Spleen (tissue), 11 donors: Measurements from ENCODE around the gene UGP2. TPM values are rescaled to one million over a fixed set of nuclear protein-coding genes. Genes with fewer than 3 reads are reported as not detected.

ENCODE experiments used
- DNase-seq: peaks from one replicate; pipeline ENCODE4 v3.0.0-alpha.2; 2020
- H3K27ac ChIP-seq, 8 donors: fragments of 200-600 bp; sonication (generic) in 7 of 8; 1 replicate in 4 of 8; 2 replicates in 4 of 8; pipeline versions ENCODE4 v1.5.0 to v1.8.0; 2016 to 2021; ENCODE audit warnings: inconsistent platforms in 4 of 8, mild to moderate bottlenecking in 4 of 8, moderate library complexity in 1 of 8
- H3K27me3 ChIP-seq, 7 donors: fragments of 200-600 bp; sonication (generic) in 6 of 7; replicated peaks in 1 of 7; 1 replicate in 4 of 7; 2 replicates in 3 of 7; pipeline versions ENCODE4 v1.5.0 to v1.8.0; 2016 to 2021; ENCODE audit warnings: inconsistent platforms in 3 of 7, mild to moderate bottlenecking in 1 of 7
- H3K36me3 ChIP-seq, 6 donors: fragments of 200-600 bp; sonication (generic) in 5 of 6; 1 replicate in 4 of 6; 2 replicates in 2 of 6; pipeline versions ENCODE4 v1.5.0 to v1.8.0; 2016 to 2021; ENCODE audit warnings: inconsistent platforms in 2 of 6
- H3K4me1 ChIP-seq, 6 donors: fragments of 200-600 bp; sonication (generic) in 5 of 6; 1 replicate in 3 of 6; 2 replicates in 3 of 6; pipeline versions ENCODE4 v1.5.0 to v1.8.0; 2016 to 2021; ENCODE audit warnings: inconsistent platforms in 3 of 6
- H3K4me3 ChIP-seq, 8 donors: fragments of 200-600 bp; sonication (generic) in 7 of 8; 1 replicate in 4 of 8; 2 replicates in 4 of 8; pipeline versions ENCODE4 v1.5.0 to v1.8.0; 2016 to 2021; ENCODE audit warnings: inconsistent platforms in 4 of 8, mild to moderate bottlenecking in 4 of 8, moderate library complexity in 2 of 8
- H3K9me3 ChIP-seq, 8 donors: fragments of 200-600 bp; sonication (generic) in 7 of 8; 1 replicate in 4 of 8; 2 replicates in 4 of 8; pipeline versions ENCODE4 v1.5.0 to v1.8.0; 2016 to 2021; ENCODE audit warnings: inconsistent platforms in 4 of 8
- POLR2A ChIP-seq, 3 donors: fragments of 450-650 bp; IDR thresholded peaks; one replicate each; pipeline ENCODE4 v1.5.1; 2017; ENCODE audit warnings: antibody characterized with exemption in 3 of 3, mild to moderate bottlenecking in 1 of 3
- POLR2AphosphoS5 ChIP-seq, 3 donors: sonication (generic); formaldehyde crosslinking; IDR thresholded peaks; one replicate each; pipeline ENCODE4 v1.5.1; 2017; ENCODE audit warnings: antibody characterized with exemption in 3 of 3
- WGBS, 5 donors: extraction: QIAGEN DNeasy Blood & Tissue Kit in 3 of 5; methylation state at CpG; one replicate each; pipeline versions ENCODE4 v1.1.5 to v1.1.7; 2013 to 2018; 5-methylcytosine and 5-hydroxymethylcytosine counted together
- intact Hi-C: fragments of 100-400 bp; cut with DNase I; formaldehyde crosslinking; loops from one replicate; pipeline ENCODE4 v1.15.0; 2023; ENCODE audit warnings: low total_unique reads
- polyA plus RNA-seq, 3 donors: library from polyadenylated mRNA; stranded (reverse); fragments of 200-250 nt; gene quantifications; one replicate each; pipeline ENCODE4 v1.2.1, GENCODE V29; 2013
- total RNA-seq, 7 donors: library from RNA; depleted of rRNA in 3 of 7; stranded (reverse); fragments of >200 nt in 3 of 7; fragmentation: NEBNext Ultra II Directional in 4 of 7; extraction: Animal tissue kit (Norgen Biotek cat#: 25700) in 4 of 7; gene quantifications; one replicate each; pipeline versions ENCODE4 v1.1.0 to v1.2.1, GENCODE V29; 2016 to 2021
- TF ChIP-seq, protein P1 (sequence below), 11 experiments: fragments of 200-600 bp in 7 of 11; fragments of 450-650 bp in 4 of 11; sonication (generic) in 4 of 11; IDR thresholded peaks in 8 of 11; conservative IDR thresholded peaks in 3 of 11; 1 replicate in 7 of 11; 2 replicates in 4 of 11; pipeline versions ENCODE4 v1.4.0 to v1.8.0; 2016 to 2021; ENCODE audit warnings: antibody characterized with exemption in 11 of 11, inconsistent platforms in 4 of 11, mild to moderate bottlenecking in 1 of 11
- donor health status: healthy with polysubstance abuse.
- donor health status: DM: no; HTN: no; CAD: no; lungs with moderate emphysema.
- donor health status: DM: no; HTN: no; CAD: no.
- donor health status: Bipolar disorder and iron deficiency.
- donor health status: healthy.
- donor health status: DM: no; HTN: no; CAD: no.
- donor health status: DM: yes; HTN: yes; CAD: no.

Gene UGP2
- total and polyA plus RNA-seq, 10 donors = 46.3 to 106 (median 76.1) TPM

DNA sequence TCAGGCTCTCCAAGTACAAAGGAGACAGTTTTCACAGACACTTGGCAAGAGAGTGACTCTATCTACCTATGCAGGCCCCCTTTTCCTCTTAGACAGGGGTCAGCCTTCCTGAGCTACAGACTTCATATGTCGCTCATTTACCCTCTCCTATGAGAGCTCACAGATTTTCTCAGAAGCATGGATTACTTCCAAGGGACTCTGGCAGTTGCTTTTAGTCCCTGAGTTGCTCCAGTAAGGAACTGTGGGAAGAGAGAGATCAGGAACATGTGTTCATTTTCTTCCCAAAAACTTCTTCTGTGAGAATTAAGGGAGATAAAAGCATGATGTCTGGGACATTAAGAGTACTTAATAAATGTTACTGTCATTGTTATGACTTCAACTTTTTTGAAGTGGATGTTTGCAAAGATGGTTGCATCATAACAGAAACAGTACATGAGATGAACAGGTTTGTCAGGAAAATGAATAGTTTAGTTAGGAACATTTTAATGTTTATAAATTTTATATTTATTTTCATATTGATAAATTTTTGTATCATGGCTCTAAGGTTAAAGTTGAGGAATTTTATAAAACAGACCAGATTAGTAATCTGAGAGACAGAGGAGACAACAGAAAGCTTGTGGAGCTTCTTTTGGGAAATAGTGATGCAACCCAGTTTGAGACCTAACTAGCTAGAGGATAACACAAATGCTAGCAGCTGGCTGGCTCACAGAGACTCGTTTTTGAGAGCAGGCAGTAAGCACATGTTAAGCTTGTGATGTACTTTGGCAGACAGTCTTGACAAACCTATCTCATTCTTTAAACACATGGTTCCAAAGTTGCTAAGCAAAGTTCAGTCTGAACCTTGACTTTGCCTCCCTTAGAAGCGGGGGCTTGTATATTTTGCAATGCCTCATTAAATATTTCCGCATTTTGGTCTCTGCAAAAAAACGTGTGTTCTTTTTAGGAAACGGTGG is 21.7 kb upstream of the UGP2 start:
- TF ChIP-seq POLR2A (IDR thresholded peaks at IDR 0.05) (no peak), POLR2AphosphoS5 (IDR thresholded peaks at IDR 0.05) (no peak)
- TF ChIP-seq, protein P1, sequence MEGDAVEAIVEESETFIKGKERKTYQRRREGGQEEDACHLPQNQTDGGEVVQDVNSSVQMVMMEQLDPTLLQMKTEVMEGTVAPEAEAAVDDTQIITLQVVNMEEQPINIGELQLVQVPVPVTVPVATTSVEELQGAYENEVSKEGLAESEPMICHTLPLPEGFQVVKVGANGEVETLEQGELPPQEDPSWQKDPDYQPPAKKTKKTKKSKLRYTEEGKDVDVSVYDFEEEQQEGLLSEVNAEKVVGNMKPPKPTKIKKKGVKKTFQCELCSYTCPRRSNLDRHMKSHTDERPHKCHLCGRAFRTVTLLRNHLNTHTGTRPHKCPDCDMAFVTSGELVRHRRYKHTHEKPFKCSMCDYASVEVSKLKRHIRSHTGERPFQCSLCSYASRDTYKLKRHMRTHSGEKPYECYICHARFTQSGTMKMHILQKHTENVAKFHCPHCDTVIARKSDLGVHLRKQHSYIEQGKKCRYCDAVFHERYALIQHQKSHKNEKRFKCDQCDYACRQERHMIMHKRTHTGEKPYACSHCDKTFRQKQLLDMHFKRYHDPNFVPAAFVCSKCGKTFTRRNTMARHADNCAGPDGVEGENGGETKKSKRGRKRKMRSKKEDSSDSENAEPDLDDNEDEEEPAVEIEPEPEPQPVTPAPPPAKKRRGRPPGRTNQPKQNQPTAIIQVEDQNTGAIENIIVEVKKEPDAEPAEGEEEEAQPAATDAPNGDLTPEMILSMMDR (IDR thresholded peaks at IDR 0.05 in 8 of 11, conservative IDR thresholded peaks at IDR 0.05 in 3 of 11) = no peak
- 48 to 72% (median 61%) methylated on average over 6 of the region's 6 CpGs for WGBS, 5 donors
- Histone ChIP-seq H3K4me3 (no peak overlapping the region), H3K27ac (peak overlapping the region in 1 of 8 donors; percentile 0), H3K27me3 (no peaks in the 10 kb centered on the region), H3K36me3 (no peaks in the 10 kb centered on the region), H3K9me3 (no peaks in the 10 kb centered on the region), H3K4me1 (peaks cover 0 to 4% (median 0%) of the 10 kb centered on the region in 6 donors)
- DNase-seq = no peak
- intact Hi-C loops = no loop called here

DNA sequence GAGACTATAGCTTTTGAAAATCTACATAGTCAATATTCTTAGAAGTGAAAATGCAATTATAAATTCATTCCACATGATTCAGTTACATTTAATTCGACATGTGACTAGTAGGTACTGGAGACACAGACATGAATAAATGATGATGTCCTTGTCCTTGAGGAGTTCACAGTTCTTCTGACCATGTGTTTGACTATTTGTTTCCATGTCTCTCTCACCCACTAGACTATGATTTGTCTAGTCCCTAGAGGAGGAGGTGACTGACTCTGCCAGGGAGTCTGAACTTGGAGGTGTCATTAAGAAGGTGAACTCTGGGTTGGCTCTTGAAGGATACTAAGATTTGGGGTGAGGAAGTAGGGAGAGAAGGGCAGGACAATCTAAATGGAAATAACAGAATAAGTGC is 20.7 kb upstream of the UGP2 start:
- intact Hi-C loops = no loop called here
- H3K36me3 ChIP-seq = no peaks in the 10 kb centered on the region
- H3K4me1 ChIP-seq = peaks cover 0 to 4% (median 0%) of the 10 kb centered on the region in 6 donors
- no peak overlapping the region for H3K4me3 ChIP-seq
- WGBS, 5 donors = 92 to 98% (median 92%) methylated on average over 1 of the region's 1 CpG
- no peaks in the 10 kb centered on the region for H3K9me3 ChIP-seq
- TF ChIP-seq, protein P1 (IDR thresholded peaks at IDR 0.05 in 8 of 11, conservative IDR thresholded peaks at IDR 0.05 in 3 of 11) = no peak
- TF ChIP-seq POLR2AphosphoS5 (IDR thresholded peaks at IDR 0.05) = no peak
- no peak for TF ChIP-seq POLR2A (IDR thresholded peaks at IDR 0.05)
- no peaks in the 10 kb centered on the region for H3K27me3 ChIP-seq
- no peak overlapping the region for H3K27ac ChIP-seq
- DNase-seq = no peak

DNA sequence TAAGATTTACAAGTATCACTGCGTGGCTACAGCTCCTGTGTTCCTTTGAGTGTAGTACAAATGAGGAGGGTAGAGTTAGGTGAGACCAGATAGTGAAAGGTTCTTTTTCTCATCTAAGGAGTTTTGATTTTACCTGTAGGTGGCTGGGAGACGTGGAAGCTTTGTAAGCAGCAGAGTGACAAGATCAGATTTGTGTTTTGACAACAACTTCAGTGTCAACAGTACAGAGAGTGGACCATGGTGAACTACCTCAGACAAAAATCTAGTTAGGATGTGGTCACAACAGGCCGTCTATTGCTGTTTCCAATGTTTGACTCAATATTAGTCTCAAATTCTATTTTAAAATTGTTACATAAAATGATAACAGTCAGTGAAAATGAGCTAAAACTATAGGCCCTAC is 20.3 kb upstream of the UGP2 start:
- H3K36me3 ChIP-seq = no peaks in the 10 kb centered on the region
- no peak overlapping the region for H3K27ac ChIP-seq
- H3K4me1 ChIP-seq = peaks cover 0 to 4% (median 0%) of the 10 kb centered on the region in 6 donors
- no peak for DNase-seq
- H3K27me3 ChIP-seq = no peaks in the 10 kb centered on the region
- TF ChIP-seq POLR2A (IDR thresholded peaks at IDR 0.05) (no peak), POLR2AphosphoS5 (IDR thresholded peaks at IDR 0.05) (no peak)
- TF ChIP-seq, protein P1 (IDR thresholded peaks at IDR 0.05 in 8 of 11, conservative IDR thresholded peaks at IDR 0.05 in 3 of 11) = no peak
- H3K9me3 ChIP-seq = no peaks in the 10 kb centered on the region
- H3K4me3 ChIP-seq = no peak overlapping the region
- WGBS, 5 donors = 81 to 89% (median 86%) methylated on average over 3 of the region's 3 CpGs
- intact Hi-C loops = no loop called here

DNA sequence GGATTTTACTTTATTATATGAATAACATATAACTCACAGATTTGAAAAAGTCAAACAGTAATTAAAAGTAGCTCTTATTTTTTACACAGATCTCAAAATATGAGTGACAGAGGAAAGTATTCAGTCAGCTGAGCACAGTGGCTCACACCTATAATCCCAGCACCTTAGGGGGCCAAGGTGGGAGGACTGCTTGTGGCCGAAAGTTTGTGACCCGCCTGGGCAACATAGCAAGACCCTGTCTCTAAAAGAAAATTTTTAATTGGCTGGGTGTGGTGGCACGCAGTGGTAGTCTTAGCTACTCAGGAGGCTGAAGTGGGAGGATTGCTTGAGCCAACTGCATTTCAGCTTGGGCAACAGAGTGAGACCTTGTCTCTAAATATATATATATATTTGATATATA is 19.2 kb upstream of the UGP2 start:
- no peaks in the 10 kb centered on the region for H3K9me3 ChIP-seq
- intact Hi-C loops = no loop called here
- H3K4me1 ChIP-seq = peaks cover 0 to 4% (median 0%) of the 10 kb centered on the region in 6 donors
- TF ChIP-seq POLR2AphosphoS5 (IDR thresholded peaks at IDR 0.05) (no peak), POLR2A (IDR thresholded peaks at IDR 0.05) (no peak)
- TF ChIP-seq, protein P1 (IDR thresholded peaks at IDR 0.05 in 8 of 11, conservative IDR thresholded peaks at IDR 0.05 in 3 of 11) = no peak
- H3K4me3 ChIP-seq = no peak overlapping the region
- DNase-seq = no peak
- H3K27ac ChIP-seq = no peak overlapping the region
- WGBS, 5 donors = 88 to 94% (median 92%) methylated on average over 3 of the region's 3 CpGs
- H3K27me3 ChIP-seq = no peaks in the 10 kb centered on the region
- H3K36me3 ChIP-seq = no peaks in the 10 kb centered on the region
